H7 (cell line): ENCODE data around the gene CLIC5. TPM values are rescaled to one million over a fixed set of nuclear protein-coding genes. Genes with fewer than 3 reads are reported as not detected.

Source experiments
- DNase-seq: peaks from one replicate; pipeline ENCODE4 v3.0.0; 2012
- H3K27me3 ChIP-seq: 2 replicates; pipeline ENCODE4 v1.6.0; 2011; ENCODE audit warnings: mild to moderate bottlenecking, low read length; ENCODE audit not compliant: control insufficient read depth, insufficient read depth
- H3K36me3 ChIP-seq: replicated peaks from 2 replicates; pipeline ENCODE4 v1.5.1; 2011; ENCODE audit warnings: low read length; ENCODE audit not compliant: control insufficient read depth, insufficient read depth
- H3K4me3 ChIP-seq: 2 replicates; pipeline ENCODE4 v1.5.1; 2011; ENCODE audit warnings: low read depth, mild to moderate bottlenecking, control low read depth, low read length, moderate library complexity; ENCODE audit not compliant: insufficient read depth
- total RNA-seq: library from RNA; depleted of rRNA; stranded (reverse); fragments of >200 nt; shearing (Covaris generic); gene quantifications from 2 replicates; pipeline ENCODE4 v1.2.3, GENCODE V29; 2014

CLIC5 gene
- total RNA-seq, 1 experiment from 2014 or later, result 0.45 TPM

- no peak overlapping the region for H3K4me3 ChIP-seq
- H3K27me3 ChIP-seq, result no peaks in the 10 kb centered on the region; the same call in 1 of the 2 replicates
- no peak for DNase-seq
- H3K36me3 ChIP-seq, result no peaks in the 10 kb centered on the region
These were observed 116.0 kb downstream of the CLIC5 start for GRCh38 chr6:45899683-45899946.

- H3K27me3 ChIP-seq, result no peaks in the 10 kb centered on the region; the same call in 1 of the 2 replicates
- H3K4me3 ChIP-seq, result no peak overlapping the region
- DNase-seq, result peak; percentile 14
- no peaks in the 10 kb centered on the region for H3K36me3 ChIP-seq
These were observed 116.5 kb downstream of the CLIC5 start for GRCh38 chr6:45898941-45899682.

GRCh38 chr6:45896783-45897441 is 118.7 kb downstream of the CLIC5 start:
- no peak overlapping the region for H3K4me3 ChIP-seq
- no peak for DNase-seq
- no peaks in the 10 kb centered on the region for H3K27me3 ChIP-seq
- no peaks in the 10 kb centered on the region for H3K36me3 ChIP-seq

GRCh38 chr6:45895569-45895968 is 120.1 kb downstream of the CLIC5 start:
- Histone ChIP-seq H3K4me3 (no peak overlapping the region), H3K36me3 (no peaks in the 10 kb centered on the region), H3K27me3 (no peaks in the 10 kb centered on the region)
- no peak for DNase-seq

- DNase-seq, result no peak
- Histone ChIP-seq H3K4me3 (no peak overlapping the region), H3K27me3 (no peaks in the 10 kb centered on the region), H3K36me3 (no peaks in the 10 kb centered on the region)
These were observed 122.9 kb downstream of the CLIC5 start for GRCh38 chr6:45892696-45893245.

GRCh38 chr6:45892196-45892595 is 123.5 kb downstream of the CLIC5 start:
- no peaks in the 10 kb centered on the region for H3K27me3 ChIP-seq
- H3K4me3 ChIP-seq, result no peak overlapping the region
- no peaks in the 10 kb centered on the region for H3K36me3 ChIP-seq
- no peak for DNase-seq

- DNase-seq, result no peak
- Histone ChIP-seq H3K27me3 (no peaks in the 10 kb centered on the region), H3K36me3 (no peaks in the 10 kb centered on the region), H3K4me3 (no peak overlapping the region)
These were observed 128.9 kb downstream of the CLIC5 start for GRCh38 chr6:45886776-45887175.

- DNase-seq, result no peak
- no peaks in the 10 kb centered on the region for H3K36me3 ChIP-seq
- H3K4me3 ChIP-seq, result no peak overlapping the region
- no peaks in the 10 kb centered on the region for H3K27me3 ChIP-seq
These were observed 131.3 kb downstream of the CLIC5 start for GRCh38 chr6:45884336-45884735.

GRCh38 chr6:45882671-45883070 is 133.0 kb downstream of the CLIC5 start:
- no peak for DNase-seq
- Histone ChIP-seq H3K4me3 (no peak overlapping the region), H3K36me3 (no peaks in the 10 kb centered on the region), H3K27me3 (no peaks in the 10 kb centered on the region)

GRCh38 chr6:45881705-45882467 is 133.8 kb downstream of the CLIC5 start:
- H3K4me3 ChIP-seq, result no peak overlapping the region

GRCh38 chr6:45880676-45881075 is 135.0 kb downstream of the CLIC5 start:
- H3K36me3 ChIP-seq, result no peaks in the 10 kb centered on the region
- no peak overlapping the region for H3K4me3 ChIP-seq
- no peaks in the 10 kb centered on the region for H3K27me3 ChIP-seq
- no peak for DNase-seq

More at GRCh38 chr6:45881705-45882467, 133.8 kb downstream of the CLIC5 start:
- DNase-seq, result no peak
- Histone ChIP-seq H3K27me3 (no peaks in the 10 kb centered on the region), H3K36me3 (no peaks in the 10 kb centered on the region)

- Histone ChIP-seq H3K27me3 (no peaks in the 10 kb centered on the region), H3K4me3 (no peak overlapping the region), H3K36me3 (no peaks in the 10 kb centered on the region)
- no peak for DNase-seq
These were observed 135.5 kb downstream of the CLIC5 start for GRCh38 chr6:45880159-45880558.

GRCh38 chr6:45877970-45878590 is 137.6 kb downstream of the CLIC5 start:
- no peak for DNase-seq
- Histone ChIP-seq H3K36me3 (no peaks in the 10 kb centered on the region), H3K27me3 (no peaks in the 10 kb centered on the region), H3K4me3 (no peak overlapping the region)

GRCh38 chr6:45872827-45873365 is 142.8 kb downstream of the CLIC5 start:
- Histone ChIP-seq H3K36me3 (no peaks in the 10 kb centered on the region), H3K27me3 (no peaks in the 10 kb centered on the region), H3K4me3 (no peak overlapping the region)
- no peak for DNase-seq
